AG04450 (cell line): ENCODE data around the gene UGCG. TPM values are rescaled to one million over a fixed set of nuclear protein-coding genes. Genes with fewer than 3 reads are reported as not detected.
"Not testable (repeated sequence)": the region's sequence is repeated elsewhere in the genome, so short reads cannot be mapped to it uniquely, and the experiment has no call there.

Experiments
- CTCF ChIA-PET: fragments of 300-600, 350-600 bp; formaldehyde crosslinking; extraction: SDS; loops from one replicate; lab custom pipeline; 2022; ENCODE audit warnings: antibody characterized with exemption, inconsistent platforms; lab: Charles Lee
- POLR2A ChIA-PET: fragments of 350-600 bp; formaldehyde crosslinking; extraction: SDS; loops from one replicate; lab custom pipeline; 2021; ENCODE audit warnings: antibody characterized with exemption, inconsistent platforms; lab: Yijun Ruan, JAX
- DNase-seq: peaks from one replicate; pipeline ENCODE4 v3.0.0-alpha.2; 2011; ENCODE audit warnings: low read depth, low spot score
- H3K27ac ChIP-seq: one replicate; pipeline ENCODE4 v1.5.1; 2012; ENCODE audit warnings: low read depth, low read length, control low read depth
- H3K27me3 ChIP-seq: one replicate; pipeline ENCODE4 v1.6.0; 2012; ENCODE audit warnings: low read length; ENCODE audit not compliant: control insufficient read depth, insufficient read depth
- H3K4me3 ChIP-seq: 2 replicates; pipeline ENCODE4 v1.5.1; 2011; ENCODE audit warnings: mild to moderate bottlenecking, low read depth, low read length, control low read depth
- H3K9me3 ChIP-seq: 2 replicates; pipeline ENCODE4 v1.5.1; 2012; ENCODE audit warnings: low read length; ENCODE audit not compliant: control insufficient read depth, insufficient read depth
- polyA plus RNA-seq: library from polyadenylated mRNA; depleted of rRNA; stranded (reverse); fragments of >200 nt; gene quantifications from 2 replicates; pipeline ENCODE4 v1.2.3, GENCODE V29; 2011
- TF ChIP-seq, protein P1 (sequence below): IDR thresholded peaks from 2 replicates; pipeline ENCODE4 v1.5.1; 2011; ENCODE audit warnings: low read depth, low read length, control low read depth, inconsistent platforms

Gene UGCG
- polyA plus RNA-seq, 1 experiment = 149 TPM

DNA sequence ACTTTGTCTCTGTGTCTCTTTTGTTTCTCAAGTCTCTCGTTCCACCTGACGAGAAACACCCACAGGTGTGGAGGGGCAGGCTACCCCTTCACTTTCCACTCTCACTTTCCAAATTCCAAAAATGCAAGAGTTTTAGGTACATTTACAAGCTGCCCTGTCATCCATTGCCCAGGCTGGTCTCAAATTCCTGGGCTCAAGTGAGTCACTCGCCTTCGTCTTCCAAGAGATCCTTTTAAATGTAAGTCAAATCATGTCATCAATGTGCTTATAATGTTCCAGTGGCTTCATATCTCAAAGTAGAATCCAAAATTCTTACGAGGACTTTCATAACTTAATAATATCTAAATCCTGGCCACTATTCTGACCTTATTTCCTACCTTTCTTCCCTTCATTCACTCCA lies 20.4 kb upstream of the UGCG start:
- Histone ChIP-seq H3K9me3 (no peaks in the 10 kb centered on the region), H3K27me3 (no peaks in the 10 kb centered on the region), H3K4me3 (no peak overlapping the region), H3K27ac (no peak overlapping the region)
- DNase-seq = no peak
- CTCF ChIA-PET = no interaction called here
- POLR2A ChIA-PET = no interaction called here
- TF ChIP-seq, protein P1, sequence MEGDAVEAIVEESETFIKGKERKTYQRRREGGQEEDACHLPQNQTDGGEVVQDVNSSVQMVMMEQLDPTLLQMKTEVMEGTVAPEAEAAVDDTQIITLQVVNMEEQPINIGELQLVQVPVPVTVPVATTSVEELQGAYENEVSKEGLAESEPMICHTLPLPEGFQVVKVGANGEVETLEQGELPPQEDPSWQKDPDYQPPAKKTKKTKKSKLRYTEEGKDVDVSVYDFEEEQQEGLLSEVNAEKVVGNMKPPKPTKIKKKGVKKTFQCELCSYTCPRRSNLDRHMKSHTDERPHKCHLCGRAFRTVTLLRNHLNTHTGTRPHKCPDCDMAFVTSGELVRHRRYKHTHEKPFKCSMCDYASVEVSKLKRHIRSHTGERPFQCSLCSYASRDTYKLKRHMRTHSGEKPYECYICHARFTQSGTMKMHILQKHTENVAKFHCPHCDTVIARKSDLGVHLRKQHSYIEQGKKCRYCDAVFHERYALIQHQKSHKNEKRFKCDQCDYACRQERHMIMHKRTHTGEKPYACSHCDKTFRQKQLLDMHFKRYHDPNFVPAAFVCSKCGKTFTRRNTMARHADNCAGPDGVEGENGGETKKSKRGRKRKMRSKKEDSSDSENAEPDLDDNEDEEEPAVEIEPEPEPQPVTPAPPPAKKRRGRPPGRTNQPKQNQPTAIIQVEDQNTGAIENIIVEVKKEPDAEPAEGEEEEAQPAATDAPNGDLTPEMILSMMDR = no peak

DNA sequence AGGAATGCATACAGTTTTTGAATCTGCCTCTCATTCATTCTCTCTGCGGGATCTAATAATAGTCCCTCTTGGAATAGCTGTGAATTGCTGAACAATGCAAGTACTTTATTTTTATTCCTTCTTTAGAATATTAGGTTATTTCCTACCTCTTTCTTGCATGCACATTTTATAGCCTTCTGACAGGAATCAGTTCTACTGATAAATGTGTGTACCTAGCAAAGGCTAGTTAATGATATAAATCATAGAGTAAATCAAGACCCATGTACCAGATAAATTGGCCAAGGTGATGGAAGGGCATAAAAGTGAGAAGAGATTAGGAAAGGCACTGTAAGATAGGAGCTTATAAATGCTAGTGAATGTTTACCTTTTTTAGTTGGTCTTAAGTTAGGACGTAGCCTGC lies 19.2 kb upstream of the UGCG start:
- Histone ChIP-seq H3K9me3 (no peaks in the 10 kb centered on the region), H3K27me3 (no peaks in the 10 kb centered on the region), H3K27ac (no peak overlapping the region), H3K4me3 (no peak overlapping the region)
- TF ChIP-seq, protein P1 = no peak
- DNase-seq = no peak
- CTCF ChIA-PET = no interaction called here
- POLR2A ChIA-PET = no interaction called here

DNA sequence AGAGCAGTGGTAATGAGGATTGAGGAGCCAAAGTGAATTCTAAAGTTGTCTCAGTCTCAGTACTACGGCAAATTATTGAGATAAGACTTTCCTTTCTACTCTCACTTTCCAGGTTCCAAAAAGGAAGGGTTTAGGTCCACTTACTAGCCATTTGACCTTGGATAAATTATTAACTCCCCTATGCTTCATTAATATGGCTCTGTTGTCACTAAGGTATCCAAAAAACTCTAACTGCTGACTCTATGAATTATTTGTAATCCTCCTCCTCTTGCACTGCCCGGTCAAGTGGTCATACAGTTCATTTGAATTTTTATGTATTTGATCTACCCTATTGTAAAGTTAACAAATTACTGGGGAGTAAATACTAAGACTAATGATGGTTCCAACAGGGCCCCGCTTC lies 17.7 kb upstream of the UGCG start:
- no peak for DNase-seq
- Histone ChIP-seq H3K4me3 (no peak overlapping the region), H3K27me3 (no peaks in the 10 kb centered on the region), H3K9me3 (no peaks in the 10 kb centered on the region), H3K27ac (no peak overlapping the region)
- ChIA-PET CTCF (no interaction called here), POLR2A (no interaction called here)
- TF ChIP-seq, protein P1 = no peak

DNA sequence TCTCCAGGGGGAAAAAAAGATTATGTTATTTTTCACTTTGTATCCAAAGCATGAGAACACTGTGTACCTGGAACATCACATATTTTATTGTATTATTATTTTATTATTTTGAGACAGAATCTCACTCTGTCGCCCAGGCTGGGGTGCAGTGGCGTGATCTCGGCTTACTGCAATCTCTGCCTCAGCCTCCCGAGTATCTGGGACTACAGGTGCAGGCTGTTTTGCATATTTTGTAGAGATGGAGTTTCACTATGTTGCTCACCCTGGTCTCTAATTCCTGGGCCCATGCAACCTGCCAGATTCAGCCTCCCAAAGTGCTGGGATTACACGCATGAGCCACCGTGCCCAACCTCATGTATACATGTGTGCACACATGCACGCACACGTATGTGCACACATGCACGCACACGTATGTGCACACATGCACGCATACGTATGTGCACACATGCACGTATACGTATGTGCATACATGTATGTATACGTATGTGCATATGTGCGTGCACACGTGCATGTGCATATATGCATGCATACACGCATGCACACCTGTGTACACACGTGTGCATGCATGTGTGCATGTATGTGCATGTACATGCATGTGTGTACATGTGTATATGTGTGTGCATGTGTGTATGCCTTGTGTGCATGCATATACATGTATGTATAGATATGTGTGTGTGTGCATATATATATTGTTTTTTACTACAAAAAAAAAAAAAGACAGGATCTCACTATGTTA lies 9.5 kb upstream of the UGCG start:
- POLR2A ChIA-PET = no interaction called here
- Histone ChIP-seq H3K4me3 (no peak overlapping the region), H3K27ac (no peak overlapping the region), H3K9me3 (no peaks in the 10 kb centered on the region; the same call in 1 of the 2 replicates), H3K27me3 (no peaks in the 10 kb centered on the region)
- no peak for DNase-seq
- TF ChIP-seq, protein P1 = no peak
- CTCF ChIA-PET = no interaction called here

DNA sequence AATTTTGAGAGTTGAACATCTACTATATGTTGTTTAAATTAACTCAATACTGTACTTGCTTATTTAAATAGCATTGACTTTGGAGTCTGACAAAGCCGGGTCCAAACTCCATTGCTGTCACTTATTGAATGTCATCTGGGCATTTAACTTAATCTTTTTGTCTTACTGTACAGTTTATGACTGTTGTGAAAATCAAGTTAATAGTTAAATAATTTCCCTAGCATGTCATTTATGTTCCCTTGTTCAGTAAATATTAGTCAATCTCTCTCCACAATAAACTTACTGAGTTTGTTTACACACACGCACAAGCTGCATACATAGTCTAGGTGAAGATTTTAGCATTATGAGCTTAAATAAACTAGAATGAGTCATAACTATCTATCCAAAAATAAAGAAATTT lies 6.3 kb upstream of the UGCG start:
- TF ChIP-seq, protein P1 = no peak
- H3K9me3 ChIP-seq = no peaks in the 10 kb centered on the region; the same call in 1 of the 2 replicates
- DNase-seq = no peak
- ChIA-PET CTCF (interaction anchor here (1.2 kb wide), 1 partner anchor 184 kb away, joined by 4 read pairs; no protein-coding TSS in a partner anchor), POLR2A (no interaction called here)
- no peak overlapping the region for H3K4me3 ChIP-seq
- H3K27me3 ChIP-seq = no peaks in the 10 kb centered on the region
- no peak overlapping the region for H3K27ac ChIP-seq

DNA sequence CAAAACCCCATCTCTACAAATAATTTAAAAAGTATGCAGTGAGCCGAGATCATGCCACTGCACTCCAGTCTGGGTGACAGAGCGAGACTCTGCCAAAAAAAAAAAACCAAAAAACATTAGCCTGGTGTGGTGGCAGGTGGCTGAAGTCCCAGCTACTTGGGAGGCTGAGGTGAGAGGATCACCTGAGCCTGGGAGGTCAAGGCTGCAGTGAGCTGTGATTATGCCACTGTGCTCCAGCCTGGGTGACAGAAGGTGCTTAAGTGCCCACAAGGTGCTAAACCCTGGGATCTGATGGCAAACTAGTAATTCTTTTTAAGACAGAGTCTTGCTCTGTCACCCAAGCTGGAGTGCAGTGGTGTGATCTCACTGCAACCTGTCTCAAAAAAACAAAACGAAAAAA lies 5.7 kb upstream of the UGCG start:
- H3K9me3 ChIP-seq, DNase-seq, H3K27me3 ChIP-seq, POLR2A ChIA-PET, H3K27ac ChIP-seq, H3K4me3 ChIP-seq: not testable (repeated sequence)
- CTCF ChIA-PET = interaction anchor here (1.2 kb wide), 2 partner anchors 183 to 185 kb away, joined by 4 read pairs; no protein-coding TSS in a partner anchor
